K562 (cell line): ENCODE measurements around the gene C10orf143. TPM values are rescaled to one million over a fixed set of nuclear protein-coding genes. Genes with fewer than 3 reads are reported as not detected.

ENCODE experiments used
- EGR1 ChIP-seq: fragments of 450-650 bp; conservative IDR thresholded peaks from 2 replicates; pipeline ENCODE4 v1.6.1; 2017; ENCODE audit warnings: mild to moderate bottlenecking
- GTF3C2 ChIP-seq: IDR thresholded peaks from 3 replicates; pipeline ENCODE4 v1.6.1; 2011; ENCODE audit warnings: borderline replicate concordance, mild to moderate bottlenecking, moderate library complexity; ENCODE audit not compliant: insufficient read length; ENCODE audit errors: extremely low read depth
- HMGXB4 ChIP-seq: sonication (generic); formaldehyde crosslinking; IDR thresholded peaks from 2 replicates; pipeline ENCODE4 v1.8.1; 2023; ENCODE audit warnings: mild to moderate bottlenecking, missing genetic modification reagents
- MEF2D ChIP-seq: conservative IDR thresholded peaks from 2 replicates; pipeline ENCODE4 v1.6.1; 2016; ENCODE audit warnings: low read depth, missing genetic modification characterization, missing compliant biosample characterization
- POLR2B ChIP-seq: fragments of 450-650 bp; IDR thresholded peaks from 2 replicates; pipeline ENCODE4 v1.6.1; 2018; ENCODE audit warnings: low read depth; ENCODE audit not compliant: partially characterized antibody
- RCOR1 ChIP-seq, 2 experiments: IDR thresholded peaks; 2 replicates each; pipeline ENCODE4 v1.6.1; 2012; ENCODE audit warnings: low read depth in 2 of 2, low read length in 2 of 2, borderline replicate concordance in 1 of 2, improper control_type of control experiment in 1 of 2
- REST ChIP-seq, 2 experiments: fragments of 450-650 bp; formaldehyde crosslinking in 1 of 2; IDR thresholded peaks; 2 replicates each; pipeline versions ENCODE4 v1.4.0 to v1.6.1; 2014 to 2020; ENCODE audit warnings: mild to moderate bottlenecking in 2 of 2, borderline replicate concordance in 1 of 2, low read depth in 1 of 2
- SMARCC2 ChIP-seq: fragments of 450-650 bp; IDR thresholded peaks from 2 replicates; pipeline ENCODE4 v1.6.1; 2017; ENCODE audit warnings: antibody characterized with exemption, moderate library complexity, mild to moderate bottlenecking, low read depth
- TAF7 ChIP-seq: fragments of 450-650 bp; IDR thresholded peaks from 2 replicates; pipeline ENCODE4 v1.6.1; 2016; ENCODE audit warnings: missing genetic modification characterization, missing compliant biosample characterization
- THAP12 ChIP-seq: fragments of 250-450 bp; sonication (Bioruptor Pico); IDR thresholded peaks from 2 replicates; pipeline ENCODE4 v1.9.0; 2021; ENCODE audit warnings: mild to moderate bottlenecking, inconsistent platforms
- polyA plus RNA-seq, 8 experiments: library from polyadenylated mRNA; depleted of rRNA in 4 of 8; stranded (reverse) in 5 of 8; unstranded in 3 of 8; fragments of >200 nt; fragmentation: Nextera tagmentation in 2 of 8; fragmentation: Illumina TruSeq in 1 of 8; extraction: Ambion mirVana in 2 of 8; extraction: Trizol in 1 of 8; gene quantifications; 2 replicates each; pipeline versions ENCODE4 v1.2.1 to v1.2.3, GENCODE V29; 2011 to 2014; ENCODE audit warnings: inconsistent platforms in 1 of 8, missing spikeins in 1 of 8
- total RNA-seq, 7 experiments: library from RNA; depleted of rRNA in 6 of 7; stranded (reverse); fragments of >200 nt in 6 of 7; fragmentation: Illumina TruSeq in 2 of 7; extraction: Trizol in 2 of 7; gene quantifications; 2 replicates each; pipeline versions ENCODE4 v1.2.1 to v1.2.3, GENCODE V29; 2011 to 2021; ENCODE audit warnings: low replicate concordance in 1 of 7

Gene C10orf143
- total and polyA plus RNA-seq, 9 of the 15 experiments (the other 6 are each of a cell fraction or from before 2014, with no cell fraction given), result 0.07 to 0.42 (median 0.25) TPM; not detected in 2

DNA sequence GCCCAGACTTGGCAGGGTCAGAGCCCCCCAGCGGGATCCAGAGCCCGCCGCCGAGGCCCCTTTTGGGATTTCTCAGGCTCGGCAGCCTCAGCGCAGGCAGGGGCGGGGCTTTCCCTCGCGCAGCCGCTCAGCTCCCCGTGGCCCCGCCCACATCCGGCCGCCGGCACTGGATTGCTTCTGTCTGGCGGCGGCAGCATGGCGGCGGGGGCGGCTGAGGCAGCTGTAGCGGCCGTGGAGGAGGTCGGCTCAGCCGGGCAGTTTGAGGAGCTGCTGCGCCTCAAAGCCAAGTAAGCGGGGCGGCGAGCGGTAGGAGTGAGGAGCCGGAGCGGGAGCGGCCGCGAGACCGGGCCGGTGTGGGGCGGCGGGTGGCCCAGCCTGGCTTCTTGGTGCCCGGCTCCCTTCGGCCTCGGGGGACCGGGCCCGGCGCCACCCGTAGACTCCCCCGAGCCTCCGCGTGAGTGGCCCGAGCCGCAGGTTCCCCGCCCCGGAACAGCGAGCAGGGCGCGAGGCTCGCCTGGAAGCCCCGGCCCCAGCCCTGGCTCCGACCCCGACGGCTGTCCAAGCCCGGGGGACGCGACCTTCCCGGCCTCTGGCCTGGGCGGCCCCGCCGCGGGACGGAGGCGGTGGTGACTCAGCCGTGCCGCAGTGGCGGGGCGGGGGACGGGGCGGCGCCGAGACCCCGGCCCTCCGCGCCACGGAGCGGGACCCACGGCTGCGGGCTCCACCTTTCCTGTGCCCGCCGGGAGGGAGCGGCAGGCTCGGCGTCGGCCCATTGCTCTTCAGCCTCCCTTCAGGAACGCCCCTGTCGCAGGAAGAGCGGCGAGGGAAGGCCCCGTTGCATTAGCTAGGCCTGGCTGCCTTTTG lies 25.8 kb upstream of the C10orf143 start, which contains the start of gene GLRX3 (continued):
- peak; percentile 73 for TF ChIP-seq REST (IDR thresholded peaks at IDR 0.05; ENCODE audit: borderline replicate concordance)
- TF ChIP-seq REST (CRISPR knock-in tag; IDR thresholded peaks at IDR 0.05; ENCODE audit: low read depth), result no peak
- TF ChIP-seq GTF3C2, result no peak
- no peak for TF ChIP-seq SMARCC2
- no peak for TF ChIP-seq HMGXB4 (CRISPR knock-in tag)
- no peak for TF ChIP-seq THAP12
- no peak for TF ChIP-seq MEF2D (tag)
- peak; percentile 88 for TF ChIP-seq EGR1
- TF ChIP-seq RCOR1 (IDR thresholded peaks at IDR 0.05; ENCODE audit: borderline replicate concordance in 1 of 2, low read depth in 2 of 2, low read length in 2 of 2), result no peak
- peak; percentile 38 for TF ChIP-seq POLR2B
- peak; percentile 54; the same call in 1 of the 2 replicates for TF ChIP-seq TAF7 (tag)
